ENCODE data around the gene MS4A2. TPM values are rescaled to one million over a fixed set of nuclear protein-coding genes. Genes with fewer than 3 reads are reported as not detected.

The MS4A2 gene
- total and polyA plus RNA-seq, 2 of the 8 experiments (the other 6 are each of a cell fraction or from before 2014, with no cell fraction given): not detected

- TF ChIP-seq, protein P1, sequence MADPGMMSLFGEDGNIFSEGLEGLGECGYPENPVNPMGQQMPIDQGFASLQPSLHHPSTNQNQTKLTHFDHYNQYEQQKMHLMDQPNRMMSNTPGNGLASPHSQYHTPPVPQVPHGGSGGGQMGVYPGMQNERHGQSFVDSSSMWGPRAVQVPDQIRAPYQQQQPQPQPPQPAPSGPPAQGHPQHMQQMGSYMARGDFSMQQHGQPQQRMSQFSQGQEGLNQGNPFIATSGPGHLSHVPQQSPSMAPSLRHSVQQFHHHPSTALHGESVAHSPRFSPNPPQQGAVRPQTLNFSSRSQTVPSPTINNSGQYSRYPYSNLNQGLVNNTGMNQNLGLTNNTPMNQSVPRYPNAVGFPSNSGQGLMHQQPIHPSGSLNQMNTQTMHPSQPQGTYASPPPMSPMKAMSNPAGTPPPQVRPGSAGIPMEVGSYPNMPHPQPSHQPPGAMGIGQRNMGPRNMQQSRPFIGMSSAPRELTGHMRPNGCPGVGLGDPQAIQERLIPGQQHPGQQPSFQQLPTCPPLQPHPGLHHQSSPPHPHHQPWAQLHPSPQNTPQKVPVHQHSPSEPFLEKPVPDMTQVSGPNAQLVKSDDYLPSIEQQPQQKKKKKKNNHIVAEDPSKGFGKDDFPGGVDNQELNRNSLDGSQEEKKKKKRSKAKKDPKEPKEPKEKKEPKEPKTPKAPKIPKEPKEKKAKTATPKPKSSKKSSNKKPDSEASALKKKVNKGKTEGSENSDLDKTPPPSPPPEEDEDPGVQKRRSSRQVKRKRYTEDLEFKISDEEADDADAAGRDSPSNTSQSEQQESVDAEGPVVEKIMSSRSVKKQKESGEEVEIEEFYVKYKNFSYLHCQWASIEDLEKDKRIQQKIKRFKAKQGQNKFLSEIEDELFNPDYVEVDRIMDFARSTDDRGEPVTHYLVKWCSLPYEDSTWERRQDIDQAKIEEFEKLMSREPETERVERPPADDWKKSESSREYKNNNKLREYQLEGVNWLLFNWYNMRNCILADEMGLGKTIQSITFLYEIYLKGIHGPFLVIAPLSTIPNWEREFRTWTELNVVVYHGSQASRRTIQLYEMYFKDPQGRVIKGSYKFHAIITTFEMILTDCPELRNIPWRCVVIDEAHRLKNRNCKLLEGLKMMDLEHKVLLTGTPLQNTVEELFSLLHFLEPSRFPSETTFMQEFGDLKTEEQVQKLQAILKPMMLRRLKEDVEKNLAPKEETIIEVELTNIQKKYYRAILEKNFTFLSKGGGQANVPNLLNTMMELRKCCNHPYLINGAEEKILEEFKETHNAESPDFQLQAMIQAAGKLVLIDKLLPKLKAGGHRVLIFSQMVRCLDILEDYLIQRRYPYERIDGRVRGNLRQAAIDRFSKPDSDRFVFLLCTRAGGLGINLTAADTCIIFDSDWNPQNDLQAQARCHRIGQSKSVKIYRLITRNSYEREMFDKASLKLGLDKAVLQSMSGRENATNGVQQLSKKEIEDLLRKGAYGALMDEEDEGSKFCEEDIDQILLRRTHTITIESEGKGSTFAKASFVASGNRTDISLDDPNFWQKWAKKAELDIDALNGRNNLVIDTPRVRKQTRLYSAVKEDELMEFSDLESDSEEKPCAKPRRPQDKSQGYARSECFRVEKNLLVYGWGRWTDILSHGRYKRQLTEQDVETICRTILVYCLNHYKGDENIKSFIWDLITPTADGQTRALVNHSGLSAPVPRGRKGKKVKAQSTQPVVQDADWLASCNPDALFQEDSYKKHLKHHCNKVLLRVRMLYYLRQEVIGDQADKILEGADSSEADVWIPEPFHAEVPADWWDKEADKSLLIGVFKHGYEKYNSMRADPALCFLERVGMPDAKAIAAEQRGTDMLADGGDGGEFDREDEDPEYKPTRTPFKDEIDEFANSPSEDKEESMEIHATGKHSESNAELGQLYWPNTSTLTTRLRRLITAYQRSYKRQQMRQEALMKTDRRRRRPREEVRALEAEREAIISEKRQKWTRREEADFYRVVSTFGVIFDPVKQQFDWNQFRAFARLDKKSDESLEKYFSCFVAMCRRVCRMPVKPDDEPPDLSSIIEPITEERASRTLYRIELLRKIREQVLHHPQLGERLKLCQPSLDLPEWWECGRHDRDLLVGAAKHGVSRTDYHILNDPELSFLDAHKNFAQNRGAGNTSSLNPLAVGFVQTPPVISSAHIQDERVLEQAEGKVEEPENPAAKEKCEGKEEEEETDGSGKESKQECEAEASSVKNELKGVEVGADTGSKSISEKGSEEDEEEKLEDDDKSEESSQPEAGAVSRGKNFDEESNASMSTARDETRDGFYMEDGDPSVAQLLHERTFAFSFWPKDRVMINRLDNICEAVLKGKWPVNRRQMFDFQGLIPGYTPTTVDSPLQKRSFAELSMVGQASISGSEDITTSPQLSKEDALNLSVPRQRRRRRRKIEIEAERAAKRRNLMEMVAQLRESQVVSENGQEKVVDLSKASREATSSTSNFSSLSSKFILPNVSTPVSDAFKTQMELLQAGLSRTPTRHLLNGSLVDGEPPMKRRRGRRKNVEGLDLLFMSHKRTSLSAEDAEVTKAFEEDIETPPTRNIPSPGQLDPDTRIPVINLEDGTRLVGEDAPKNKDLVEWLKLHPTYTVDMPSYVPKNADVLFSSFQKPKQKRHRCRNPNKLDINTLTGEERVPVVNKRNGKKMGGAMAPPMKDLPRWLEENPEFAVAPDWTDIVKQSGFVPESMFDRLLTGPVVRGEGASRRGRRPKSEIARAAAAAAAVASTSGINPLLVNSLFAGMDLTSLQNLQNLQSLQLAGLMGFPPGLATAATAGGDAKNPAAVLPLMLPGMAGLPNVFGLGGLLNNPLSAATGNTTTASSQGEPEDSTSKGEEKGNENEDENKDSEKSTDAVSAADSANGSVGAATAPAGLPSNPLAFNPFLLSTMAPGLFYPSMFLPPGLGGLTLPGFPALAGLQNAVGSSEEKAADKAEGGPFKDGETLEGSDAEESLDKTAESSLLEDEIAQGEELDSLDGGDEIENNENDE (IDR thresholded peaks at IDR 0.05; ENCODE audit: insufficient replicate concordance, low read length): no peak
- TF ChIP-seq EP300 (IDR thresholded peaks at IDR 0.05; ENCODE audit: borderline replicate concordance in 1 of 2, low read depth in 2 of 2, low read length in 2 of 2) (no peak), SIRT6 (IDR thresholded peaks at IDR 0.05; ENCODE audit: low read length) (no peak), POLR2A (IDR thresholded peaks at IDR 0.05; ENCODE audit: control extremely low read depth in 1 of 2, low read depth in 2 of 2, low read length in 2 of 2) (no peak), RXRA (IDR thresholded peaks at IDR 0.05; ENCODE audit: insufficient read depth, low read depth, low read length) (no peak), NANOG (IDR thresholded peaks at IDR 0.05; ENCODE audit: insufficient read depth, low read depth, low read length, poor library complexity, severe bottlenecking) (no peak), SP4 (IDR thresholded peaks at IDR 0.05; ENCODE audit: low read length) (no peak), JUND (IDR thresholded peaks at IDR 0.05; ENCODE audit: low read length) (no peak), BCL11A (IDR thresholded peaks at IDR 0.05; ENCODE audit: low read depth in 2 of 2, low read length in 2 of 2) (no peak)
Observed at GRCh38 chr11:60119710-60120109, 31.2 kb downstream of the MS4A2 start (continued).

Data from H1 (cell line).